ENCODE results near the gene ZFAND2B.
A peak's percentile ranks its signal among the peaks of the same experiment; 100 is the strongest.

ZFAND2B gene

DNA sequence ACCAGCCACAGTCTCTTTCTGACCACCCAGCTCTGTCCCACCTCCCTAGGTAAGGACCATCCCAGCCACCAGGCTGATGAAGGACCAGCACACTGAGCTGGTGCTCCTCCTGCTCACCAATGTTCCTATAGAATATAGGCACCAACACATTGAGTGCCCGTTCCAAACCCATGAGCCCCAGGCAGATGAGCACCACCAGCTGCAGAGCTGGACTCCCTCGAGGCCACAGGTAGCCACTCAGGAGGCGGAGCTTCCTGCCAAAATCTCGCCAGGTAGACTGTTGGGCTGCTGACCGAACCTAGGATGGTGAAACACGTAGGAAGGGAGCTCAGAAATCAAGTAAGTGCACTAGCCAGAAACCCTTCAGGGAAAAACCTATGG, 9.9 kb downstream of the ZFAND2B start:
- no peak for DNase-seq (ENCODE audit: low read depth in 2 of 2)
- H3K4me3 ChIP-seq (replicated peaks in 1 of 2; ENCODE audit: low read depth in 2 of 2, low read length in 2 of 2) = no peak overlapping the region
- TF ChIP-seq, protein P1, sequence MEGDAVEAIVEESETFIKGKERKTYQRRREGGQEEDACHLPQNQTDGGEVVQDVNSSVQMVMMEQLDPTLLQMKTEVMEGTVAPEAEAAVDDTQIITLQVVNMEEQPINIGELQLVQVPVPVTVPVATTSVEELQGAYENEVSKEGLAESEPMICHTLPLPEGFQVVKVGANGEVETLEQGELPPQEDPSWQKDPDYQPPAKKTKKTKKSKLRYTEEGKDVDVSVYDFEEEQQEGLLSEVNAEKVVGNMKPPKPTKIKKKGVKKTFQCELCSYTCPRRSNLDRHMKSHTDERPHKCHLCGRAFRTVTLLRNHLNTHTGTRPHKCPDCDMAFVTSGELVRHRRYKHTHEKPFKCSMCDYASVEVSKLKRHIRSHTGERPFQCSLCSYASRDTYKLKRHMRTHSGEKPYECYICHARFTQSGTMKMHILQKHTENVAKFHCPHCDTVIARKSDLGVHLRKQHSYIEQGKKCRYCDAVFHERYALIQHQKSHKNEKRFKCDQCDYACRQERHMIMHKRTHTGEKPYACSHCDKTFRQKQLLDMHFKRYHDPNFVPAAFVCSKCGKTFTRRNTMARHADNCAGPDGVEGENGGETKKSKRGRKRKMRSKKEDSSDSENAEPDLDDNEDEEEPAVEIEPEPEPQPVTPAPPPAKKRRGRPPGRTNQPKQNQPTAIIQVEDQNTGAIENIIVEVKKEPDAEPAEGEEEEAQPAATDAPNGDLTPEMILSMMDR (IDR thresholded peaks at IDR 0.05; ENCODE audit: low read depth, low read length) = no peak

DNA sequence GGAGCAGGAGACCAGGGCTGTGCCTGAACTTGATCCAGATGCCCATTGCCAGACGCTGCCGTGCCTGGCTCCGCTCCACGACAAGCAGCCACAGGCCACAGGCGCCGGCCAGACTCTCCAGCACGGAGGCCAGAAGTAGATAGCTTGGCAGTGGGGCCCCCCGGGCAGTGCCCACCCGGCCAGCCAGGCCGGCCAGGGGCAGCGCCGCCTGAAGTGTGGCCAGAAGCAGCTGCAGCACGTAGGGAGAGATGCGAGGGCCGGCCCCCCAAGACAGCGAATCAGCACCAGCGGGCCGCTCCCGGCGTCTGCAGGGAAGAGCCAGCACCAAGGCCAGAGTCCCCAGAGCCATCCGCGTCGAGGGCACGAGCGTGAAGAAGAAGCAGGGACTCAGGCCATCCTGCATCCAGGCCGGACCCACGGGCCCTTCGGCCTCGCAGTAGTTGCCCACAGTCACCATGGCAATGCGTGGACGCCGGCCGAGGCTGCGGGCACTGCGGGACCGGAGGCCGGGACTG, 11.7 kb downstream of the ZFAND2B start:
- peak; percentile 80 to 82 for DNase-seq (ENCODE audit: low read depth in 2 of 2)
- TF ChIP-seq, protein P1 (IDR thresholded peaks at IDR 0.05; ENCODE audit: low read depth, low read length) = no peak
- peak overlapping the region; percentile 59 to 64 for H3K4me3 ChIP-seq (replicated peaks in 1 of 2; ENCODE audit: low read depth in 2 of 2, low read length in 2 of 2)

DNA sequence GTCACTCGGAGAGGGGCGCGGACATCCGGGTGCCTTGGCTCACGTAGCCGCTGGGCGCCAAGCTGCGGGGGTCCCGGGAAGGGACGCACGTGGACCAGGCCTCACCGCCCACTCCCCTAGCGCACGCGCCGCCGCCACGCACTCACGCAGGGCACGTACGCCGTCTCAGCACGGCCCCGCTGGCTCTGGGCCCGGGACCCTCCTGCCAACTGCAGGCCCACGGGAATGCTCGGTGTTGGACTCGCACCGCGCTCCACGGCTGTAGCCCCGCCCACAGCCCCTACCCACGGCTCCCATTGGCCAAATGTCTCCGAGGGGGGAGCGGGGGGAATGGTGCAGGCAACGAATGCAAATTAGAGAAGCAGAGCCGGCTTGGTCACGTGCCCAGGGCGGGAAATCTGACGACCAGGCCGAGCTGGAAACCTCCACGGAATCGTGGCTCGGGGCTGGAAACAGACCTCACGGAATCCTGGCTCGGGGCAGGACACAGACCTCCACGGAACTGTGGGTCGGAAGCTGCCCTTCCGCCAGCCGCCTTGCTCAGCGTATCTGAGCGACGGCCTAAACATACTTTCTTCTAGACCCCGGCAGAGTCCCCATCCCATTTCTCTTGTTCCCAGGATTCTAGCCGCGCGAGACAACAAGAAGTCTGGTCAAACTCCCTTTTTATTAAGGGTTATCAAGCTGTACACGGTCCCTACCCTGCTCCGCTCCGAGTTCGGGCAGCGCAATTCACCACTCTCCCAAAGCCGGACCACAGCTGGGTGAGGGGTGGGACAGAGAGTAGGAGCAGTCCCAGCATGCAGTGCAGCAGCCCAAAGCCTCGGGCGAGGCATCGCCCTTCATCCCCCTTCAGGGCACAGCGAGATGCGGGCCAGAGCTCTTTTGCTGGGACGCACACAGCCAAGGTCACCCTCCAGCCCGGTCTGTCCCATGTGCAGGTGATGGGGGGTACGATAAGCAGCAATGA, 12.4 kb downstream of the ZFAND2B start, which contains the start of gene ABCB6:
Gene ABCB6, minus strand, starts transcription at position 227 of the 970 bp plus-strand sequence. CDS start 285 bp downstream, outside the sequence.
- H3K4me3 ChIP-seq (replicated peaks in 1 of 2; ENCODE audit: low read depth in 2 of 2, low read length in 2 of 2) = peak within 1 kb of the TSS; percentile 59 to 64
- TF ChIP-seq, protein P1 (IDR thresholded peaks at IDR 0.05; ENCODE audit: low read depth, low read length) = no peak

DNA sequence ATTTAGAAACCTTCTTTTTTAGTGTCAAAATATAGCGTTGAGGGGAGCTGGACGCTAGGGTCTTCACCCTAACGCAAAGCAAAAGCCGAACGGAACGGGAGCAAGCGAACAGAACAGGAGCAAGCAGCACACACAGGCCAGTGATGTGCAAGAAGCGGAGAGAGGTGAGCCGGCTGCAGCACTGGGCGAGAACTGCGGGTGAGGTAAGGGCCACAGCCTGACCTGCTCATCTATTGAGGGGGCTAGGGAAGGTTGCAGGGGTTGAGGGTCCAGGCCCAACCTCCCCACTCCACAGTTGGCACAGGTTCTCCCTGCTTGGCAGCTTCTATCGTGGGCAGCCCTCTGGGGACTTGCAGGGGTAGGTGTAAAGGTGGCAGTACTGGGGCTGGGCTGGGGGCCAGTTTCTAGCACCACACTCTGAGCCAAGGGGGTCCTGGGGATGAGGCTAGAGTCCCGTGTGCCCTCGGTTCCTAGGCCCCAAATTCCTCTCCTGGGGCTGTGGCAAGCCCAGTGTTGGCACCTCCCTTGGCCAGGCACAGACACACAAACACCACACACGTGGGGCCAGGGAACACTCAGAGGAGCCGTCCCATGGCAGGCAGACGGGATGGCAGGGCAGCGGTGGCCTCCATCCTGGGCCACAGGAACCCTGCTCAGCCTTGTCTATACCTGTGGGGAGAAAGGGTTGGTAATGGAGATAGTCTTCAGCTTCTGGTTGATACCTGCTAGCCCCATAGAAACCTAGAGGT, 13.4 kb downstream of the ZFAND2B start:
- TF ChIP-seq, protein P1 (IDR thresholded peaks at IDR 0.05; ENCODE audit: low read depth, low read length) = no peak
- no peak for DNase-seq (ENCODE audit: low read depth in 2 of 2)
- no peak overlapping the region for H3K4me3 ChIP-seq (replicated peaks in 1 of 2; ENCODE audit: low read depth in 2 of 2, low read length in 2 of 2)

More for the DNA sequence above, 12.4 kb downstream of the ZFAND2B start, which contains the start of gene ABCB6:
- peak; percentile 92 to 98 for DNase-seq (ENCODE audit: low read depth in 2 of 2)

DNA sequence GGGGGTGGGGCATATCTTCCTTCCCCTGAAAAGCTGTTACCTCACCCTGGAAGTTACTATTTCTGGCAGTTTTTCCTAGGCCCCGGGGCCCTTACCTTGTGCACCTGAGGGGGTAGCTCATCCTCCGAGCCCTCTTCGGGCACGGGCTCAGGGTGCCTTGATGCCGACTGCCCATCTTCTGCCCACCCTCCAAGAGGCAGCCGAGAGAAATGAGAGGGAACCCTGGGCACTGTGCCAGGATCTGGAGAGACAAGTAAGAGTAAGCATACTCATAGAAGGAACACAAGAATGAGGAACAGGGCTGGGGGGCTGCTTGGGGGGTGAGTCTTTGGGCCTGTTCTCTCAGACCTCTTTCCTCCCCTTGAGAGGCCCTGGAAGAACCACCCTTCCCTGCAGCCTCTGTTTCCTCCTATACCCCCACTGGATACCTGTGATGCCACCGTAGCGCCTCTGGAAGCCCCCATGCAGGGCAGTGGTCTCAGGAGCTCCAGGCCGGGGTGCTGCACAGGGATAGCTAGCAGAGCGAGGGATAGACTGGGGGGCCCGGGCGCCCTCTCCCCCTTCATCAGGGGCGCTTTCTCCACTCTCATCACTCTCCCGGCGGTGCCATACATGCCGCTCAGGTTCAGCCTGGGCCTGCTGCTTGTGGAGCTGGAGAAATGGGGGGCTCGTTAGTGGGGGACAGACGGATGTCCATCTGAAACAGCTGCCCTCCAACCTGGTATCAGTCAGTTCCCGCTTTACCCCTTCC, 14.2 kb downstream of the ZFAND2B start:
- no peak overlapping the region for H3K4me3 ChIP-seq (replicated peaks in 1 of 2; ENCODE audit: low read depth in 2 of 2, low read length in 2 of 2)
- DNase-seq (ENCODE audit: low read depth in 2 of 2) = no peak
- TF ChIP-seq, protein P1 (IDR thresholded peaks at IDR 0.05; ENCODE audit: low read depth, low read length) = no peak

DNA sequence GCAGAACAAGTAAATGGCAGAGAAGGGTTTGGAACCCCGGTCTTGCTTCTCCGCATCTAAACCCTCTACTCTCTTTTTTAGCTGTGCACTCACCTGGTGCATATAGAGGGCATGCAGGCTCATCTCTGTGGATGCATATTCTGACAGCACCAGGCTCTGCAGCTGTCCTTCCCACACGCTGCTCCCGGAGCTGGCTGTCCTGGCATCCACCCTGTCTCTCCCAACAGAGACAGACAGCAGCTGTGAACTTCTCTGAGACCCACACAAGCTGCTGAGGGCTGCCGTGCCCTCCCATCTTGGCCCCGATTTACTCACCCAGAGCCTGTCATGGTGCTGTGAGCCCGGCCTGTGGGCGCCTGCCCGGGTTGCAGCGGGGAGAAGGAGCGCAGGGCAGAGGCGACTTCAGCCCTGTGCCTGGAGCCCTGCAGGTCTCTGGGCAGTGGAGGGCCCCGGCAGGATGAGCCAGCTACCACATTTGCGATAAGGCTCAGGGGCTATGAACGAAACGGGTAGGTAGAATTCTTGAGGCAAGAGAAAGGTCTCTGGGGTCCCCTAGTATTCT, 15.5 kb downstream of the ZFAND2B start:
- no peak overlapping the region for H3K4me3 ChIP-seq (replicated peaks in 1 of 2; ENCODE audit: low read depth in 2 of 2, low read length in 2 of 2)
- TF ChIP-seq, protein P1 (IDR thresholded peaks at IDR 0.05; ENCODE audit: low read depth, low read length) = no peak
- no peak for DNase-seq (ENCODE audit: low read depth in 2 of 2)
